Left lobe of liver (tissue), 2 donors: ENCODE data around the gene CFH. TPM values are rescaled to one million over a fixed set of nuclear protein-coding genes. Genes with fewer than 3 reads are reported as not detected.
"Not testable (repeated sequence)": the region's sequence is repeated elsewhere in the genome, so short reads cannot be mapped to it uniquely, and the experiment has no call there.

ENCODE experiments used
- ATAC-seq: fragments of 200-7000 bp; cut with Tn5 transposase; one replicate; pipeline ENCODE4 v1.9.1; 2020; ENCODE audit warnings: mild to moderate bottlenecking, moderate library complexity
- DNase-seq: peaks from one replicate; pipeline ENCODE4 v3.0.0-alpha.2; 2020; ENCODE audit warnings: low spot score
- total RNA-seq: library from RNA; stranded (reverse); gene quantifications from one replicate; pipeline ENCODE4 v1.2.1, GENCODE V29; 2021
- donor health status: DM: no; HTN: no; CAD: no; lungs with moderate emphysema.
- donor health status: DM: no; HTN: yes; CAD: no.

CFH gene
- total RNA-seq, 1 donor from 2014 or later = 870 TPM

DNA sequence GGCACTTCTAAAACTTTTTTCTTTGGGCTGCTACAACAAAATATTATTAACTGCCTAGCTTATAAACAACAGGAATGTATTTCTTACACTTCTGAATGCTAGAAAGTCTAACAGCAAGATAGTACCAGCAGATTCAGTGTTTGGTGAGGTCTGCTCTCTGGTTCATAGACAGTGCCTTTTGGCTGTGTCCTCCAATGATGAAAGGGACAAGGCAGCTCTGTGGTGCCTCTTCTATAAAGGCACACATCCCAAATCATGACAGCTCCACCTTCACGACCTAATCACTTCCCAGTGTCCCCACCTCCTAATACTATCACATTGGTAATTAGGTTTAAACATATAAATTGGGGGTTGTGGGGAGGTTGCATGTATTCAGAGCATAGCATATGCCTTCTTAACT, 9.5 kb downstream of the CFH start:
- ATAC-seq (peak; percentile 35), DNase-seq (no peak)

DNA sequence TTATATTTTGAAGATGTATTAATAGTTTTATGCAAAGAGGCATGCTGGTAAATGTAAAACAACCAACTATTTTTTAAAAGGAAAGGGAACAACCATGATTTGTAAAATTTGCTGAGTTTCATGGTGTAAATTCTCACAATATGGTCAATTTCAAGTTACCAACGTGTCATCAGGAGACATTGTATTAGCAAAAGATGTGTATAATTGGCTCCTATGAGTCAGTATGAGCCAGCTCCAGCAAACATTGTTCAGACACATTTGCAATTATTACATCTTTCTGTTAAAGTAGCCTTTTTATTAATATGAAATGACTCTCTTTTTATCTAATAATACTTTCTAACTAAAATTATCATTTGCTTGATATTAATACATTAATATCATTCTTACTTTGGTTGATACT, 15.3 kb downstream of the CFH start:
- ATAC-seq (no peak), DNase-seq (no peak)

DNA sequence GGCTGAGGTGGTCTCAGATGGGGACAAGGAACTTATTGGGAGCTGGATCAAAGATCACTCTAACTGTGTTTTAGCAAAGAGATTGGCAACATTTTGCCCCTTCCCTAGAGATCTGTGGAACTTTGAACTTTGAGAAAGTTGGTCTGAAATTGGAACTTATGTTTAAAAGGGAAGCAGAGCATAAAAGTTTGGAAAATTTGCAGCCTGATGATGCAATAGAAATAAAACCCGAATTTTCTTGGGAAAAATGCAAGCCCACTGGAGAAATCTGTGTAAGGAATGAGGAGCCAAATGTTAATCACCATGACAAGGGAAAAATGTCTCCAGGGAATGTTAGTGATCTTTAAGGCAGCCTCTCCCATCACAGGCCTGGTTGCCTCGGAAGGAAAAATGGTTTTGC, 17.2 kb downstream of the CFH start:
- DNase-seq = no peak
- ATAC-seq = no peak

DNA sequence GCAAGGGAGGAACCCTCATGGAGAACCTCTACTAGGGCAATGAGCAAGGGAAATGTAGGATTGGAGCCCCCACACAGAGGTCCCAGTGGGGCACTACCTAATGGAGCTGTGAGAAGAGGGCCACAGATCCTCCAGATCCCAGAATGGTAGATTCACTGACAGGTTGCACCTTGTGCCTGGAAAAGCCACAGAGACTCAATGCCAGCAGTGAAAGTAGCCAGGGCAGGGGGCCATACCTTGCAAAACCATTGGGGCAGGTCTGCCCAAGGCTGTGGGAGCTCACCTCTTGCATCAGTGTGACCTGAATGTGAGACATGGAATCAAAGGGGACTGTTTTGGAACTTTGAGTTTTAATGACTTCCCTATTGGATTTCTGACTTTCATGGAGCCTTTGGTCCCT, 17.9 kb downstream of the CFH start:
- ATAC-seq (peak; percentile 69), DNase-seq (no peak)

DNA sequence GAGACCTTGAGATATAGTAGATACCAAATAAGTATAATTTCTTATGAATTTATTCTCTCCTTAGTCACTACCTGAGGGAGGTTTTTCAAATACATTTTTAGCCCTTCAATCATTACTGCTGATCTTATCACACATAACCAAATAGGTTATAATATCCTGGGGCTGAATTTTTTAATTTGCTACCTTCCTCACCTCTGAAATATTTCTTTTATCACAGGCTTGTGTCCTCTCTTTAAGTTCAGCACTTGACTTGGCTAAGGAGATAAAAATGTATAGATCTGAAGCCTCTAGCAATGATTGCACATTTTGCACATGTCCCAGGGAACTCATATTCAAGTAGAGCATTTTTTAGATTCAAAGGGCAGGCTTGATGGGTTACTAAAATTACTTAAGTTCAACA, 23.1 kb downstream of the CFH start:
- ATAC-seq = no peak
- DNase-seq = no peak

DNA sequence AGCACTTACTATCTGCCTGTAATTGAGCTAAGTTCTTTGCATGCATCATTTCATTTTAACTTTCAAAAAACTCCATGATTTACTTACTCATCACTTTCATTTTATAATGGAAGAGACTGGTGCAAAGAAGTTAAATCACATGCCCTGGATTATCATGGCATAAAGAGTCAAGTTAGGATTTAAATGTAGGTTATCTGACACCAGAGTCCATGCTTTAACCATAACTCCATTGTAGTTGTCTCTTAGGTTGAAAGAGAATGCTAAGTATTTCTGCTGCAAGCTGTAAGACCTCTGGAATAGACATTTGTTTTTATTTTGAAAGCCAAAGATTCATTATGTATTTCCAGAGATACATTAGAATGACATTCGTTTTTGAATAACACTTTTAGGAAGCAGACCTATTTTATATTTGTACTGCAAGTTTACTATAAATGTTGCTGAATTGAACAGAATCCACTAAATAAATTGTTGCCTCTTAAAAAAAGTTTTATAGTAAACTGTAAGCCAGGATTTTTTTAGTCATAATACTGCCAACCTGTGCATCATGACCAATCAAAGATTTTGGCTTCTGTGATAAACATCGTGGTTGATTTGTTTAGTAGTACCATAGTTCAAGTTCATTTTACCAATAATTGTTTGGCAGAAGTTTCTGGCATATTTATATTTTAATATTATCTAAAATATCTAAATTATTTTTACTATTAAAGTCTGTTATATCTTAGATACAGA, 26.1 kb downstream of the CFH start:
- DNase-seq (no peak), ATAC-seq (no peak)

DNA sequence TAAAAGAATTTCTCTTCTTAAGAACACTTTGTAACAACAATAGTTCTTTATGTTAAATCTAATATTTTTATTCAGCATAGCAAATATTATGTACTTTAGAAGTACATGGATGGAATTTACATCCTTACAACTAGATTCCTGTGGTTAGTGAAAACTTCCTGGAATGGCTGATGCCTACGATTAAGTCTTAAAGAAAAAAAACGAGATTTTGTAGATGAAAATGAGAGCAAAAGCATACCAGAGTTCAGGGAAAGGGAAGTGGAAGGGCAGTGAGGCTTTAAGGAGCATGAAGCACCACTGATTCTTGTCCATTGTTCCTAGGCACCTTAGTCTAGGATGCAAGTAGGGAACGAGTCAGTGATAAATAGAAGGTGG, 26.7 kb downstream of the CFH start:
- DNase-seq (no peak), ATAC-seq (peak; percentile 31)

DNA sequence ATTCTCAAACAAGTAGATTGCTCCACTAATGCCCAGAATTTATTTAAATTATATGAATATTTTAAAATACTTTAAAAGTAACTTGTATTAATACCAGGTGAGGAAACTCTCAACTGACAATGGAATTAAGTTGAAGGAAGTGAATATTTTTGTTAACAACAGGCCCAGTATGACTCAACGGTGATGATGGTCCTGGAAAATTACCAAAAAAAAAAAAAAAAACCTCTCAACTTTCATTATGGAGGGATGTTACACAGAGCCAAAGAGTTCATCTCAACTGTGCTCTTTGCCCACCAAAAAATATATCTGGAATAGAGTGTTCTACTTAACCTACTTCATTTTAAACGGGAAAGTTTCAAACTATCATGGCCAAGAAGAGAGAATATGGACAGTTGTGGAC, 28.3 kb downstream of the CFH start:
- no peak for DNase-seq
- ATAC-seq = no peak

DNA sequence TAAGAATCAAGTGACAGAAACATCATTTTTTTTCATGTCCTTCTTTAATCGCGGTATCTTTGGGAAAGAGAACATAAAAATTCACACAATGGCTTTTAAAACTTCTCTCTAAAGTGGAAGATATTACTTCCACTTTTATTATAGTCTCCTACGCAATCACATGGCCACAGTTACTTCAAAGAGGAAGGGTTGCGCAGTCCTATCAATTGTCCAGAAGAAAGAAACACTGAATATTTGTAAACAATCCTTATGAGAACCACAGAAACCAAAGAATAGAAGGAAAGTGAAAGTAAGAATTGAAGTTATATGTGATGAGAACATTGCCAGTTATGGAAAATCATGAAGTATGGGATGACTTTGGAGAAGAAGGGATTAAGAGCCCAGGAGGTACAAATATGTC, 32.6 kb downstream of the CFH start:
- ATAC-seq (no peak), DNase-seq (no peak)

DNA sequence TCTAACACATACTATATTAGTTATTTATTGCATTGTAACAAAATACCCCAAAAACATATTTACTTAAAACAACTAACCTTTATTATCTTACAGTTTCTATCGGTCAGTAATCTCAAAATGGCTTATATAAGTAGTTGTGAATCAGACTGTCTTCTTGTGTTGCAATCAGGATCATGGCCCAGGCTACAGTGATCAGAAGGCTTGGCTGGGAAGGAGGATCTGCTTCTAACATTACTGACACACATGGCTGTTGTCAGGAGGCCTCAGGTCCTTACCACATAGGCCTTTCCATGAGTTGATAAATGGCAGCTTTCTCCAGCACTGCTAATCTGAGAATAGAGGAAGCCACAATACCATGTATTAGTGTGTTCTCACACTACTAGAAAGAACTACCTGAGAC, 33.7 kb downstream of the CFH start:
- ATAC-seq = peak; percentile 49
- DNase-seq = no peak

DNA sequence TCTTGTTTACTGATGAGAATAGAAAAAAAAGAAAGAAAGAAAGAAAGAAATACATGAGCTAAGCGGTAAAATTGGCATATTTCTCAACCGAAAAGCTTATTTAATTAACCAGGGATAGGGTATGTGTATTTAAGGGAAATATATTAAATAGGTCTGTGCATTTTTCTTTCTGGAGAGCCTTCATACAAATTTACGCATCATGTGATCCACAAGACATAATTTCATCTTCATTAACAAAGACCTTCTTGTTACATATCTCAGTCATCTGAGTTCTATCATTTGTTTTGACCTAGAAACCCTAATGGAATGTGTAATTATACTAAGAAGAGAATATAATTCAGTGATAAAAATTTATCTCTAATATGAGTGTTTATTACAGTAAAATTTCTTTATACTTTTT, 37.2 kb downstream of the CFH start:
- ATAC-seq (no peak), DNase-seq (no peak)

DNA sequence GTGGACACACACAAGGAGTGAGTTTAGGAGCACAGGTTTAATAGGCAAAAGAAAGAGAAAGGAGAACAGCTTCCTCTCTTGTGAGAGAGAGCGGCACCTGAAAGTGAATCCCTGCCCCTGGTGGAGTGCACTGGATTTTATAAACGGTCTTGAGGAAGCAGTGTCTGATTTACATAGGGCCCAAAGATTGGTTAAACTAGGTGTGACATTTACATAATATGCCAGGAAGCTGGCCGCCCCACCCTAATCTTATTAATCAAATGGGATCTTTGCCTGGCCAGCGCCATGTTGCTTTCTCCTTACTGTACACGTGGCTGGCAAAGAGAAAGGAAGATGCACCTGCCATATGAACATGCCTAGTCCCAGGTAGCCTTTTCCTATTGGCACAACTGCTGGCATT, 38.7 kb downstream of the CFH start:
- peak; percentile 43 for ATAC-seq

DNA sequence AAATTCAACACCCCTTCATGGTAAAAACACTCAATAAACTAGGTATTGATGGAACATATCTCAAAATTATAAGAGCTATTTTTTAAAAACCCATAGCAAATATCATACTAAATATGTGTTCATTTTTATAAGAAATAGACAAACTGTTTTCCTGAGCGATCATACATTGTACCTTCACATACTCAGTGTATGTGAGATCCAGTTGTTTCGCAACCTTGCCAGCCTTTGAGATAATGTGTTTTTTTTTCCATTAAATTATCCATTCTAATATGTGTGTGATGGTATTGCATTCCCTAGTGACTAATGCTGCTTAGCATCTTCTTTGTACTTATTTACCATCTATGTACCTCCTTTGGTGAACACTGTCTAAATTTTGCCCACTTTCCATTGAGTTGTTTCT, 47.1 kb downstream of the CFH start:
- ATAC-seq = no peak

More for the DNA sequence above, 38.7 kb downstream of the CFH start:
- DNase-seq = no peak

DNA sequence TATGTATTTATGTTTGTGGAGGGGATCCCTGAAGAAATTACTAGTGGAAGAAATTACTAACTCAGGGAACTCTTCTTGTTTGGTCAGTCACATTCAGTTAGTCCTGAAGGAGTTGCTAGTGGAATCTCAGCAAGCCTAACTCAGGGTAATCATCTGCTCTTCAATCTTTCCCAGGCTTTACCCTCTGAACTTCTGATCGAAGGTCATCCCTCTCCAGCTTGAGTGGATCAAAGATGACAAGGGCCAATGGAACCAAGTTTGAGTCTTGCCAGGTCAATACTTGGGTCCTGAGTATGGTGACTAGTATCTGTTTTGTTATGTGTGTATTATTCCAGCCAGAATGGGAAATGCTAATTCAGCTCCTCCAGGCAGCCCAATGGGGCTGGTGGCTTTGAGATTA, 49.3 kb downstream of the CFH start:
- peak; percentile 51 for ATAC-seq
- no peak for DNase-seq

More for the DNA sequence above, 47.1 kb downstream of the CFH start:
- DNase-seq = no peak

DNA sequence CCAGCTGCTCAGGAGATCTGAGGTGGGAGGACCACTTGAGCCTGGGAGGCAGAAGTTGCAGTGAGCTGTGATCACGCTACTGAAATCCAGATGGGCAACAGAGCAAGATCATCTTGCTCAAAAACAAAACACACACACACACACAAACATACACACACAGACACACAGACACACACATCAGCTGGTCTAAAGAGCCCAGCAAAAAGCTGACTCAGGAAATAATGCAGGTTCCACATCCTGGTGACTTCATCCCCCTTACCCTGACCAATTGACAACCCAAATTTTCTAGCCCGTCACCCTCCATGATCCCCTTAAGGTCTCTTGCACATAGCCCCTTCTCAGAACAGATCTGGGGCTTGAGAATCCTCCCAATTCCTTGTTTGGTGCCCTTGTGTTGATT, 58.0 kb downstream of the CFH start:
- ATAC-seq = peak; percentile 31
- not testable (repeated sequence) for DNase-seq

DNA sequence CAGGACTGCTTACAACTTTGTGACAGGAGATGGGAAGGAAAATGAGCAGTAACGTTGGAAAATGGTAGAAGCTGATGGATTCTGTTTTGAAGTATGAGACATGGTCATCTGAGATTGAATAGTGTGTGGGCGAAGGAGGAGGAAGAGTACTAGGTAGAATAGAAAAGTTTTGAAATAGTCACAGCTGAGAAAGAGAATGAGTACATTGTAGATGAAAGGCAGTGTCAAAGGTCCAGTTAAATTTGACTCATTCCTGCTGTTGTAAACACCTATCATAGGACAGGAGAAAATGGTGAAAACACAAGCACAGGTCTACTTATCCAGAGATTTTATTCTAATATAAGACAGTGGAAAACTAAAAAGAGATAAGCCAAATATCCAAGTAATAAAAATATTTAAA, 66.0 kb downstream of the CFH start:
- ATAC-seq = peak; percentile 68
- no peak for DNase-seq

DNA sequence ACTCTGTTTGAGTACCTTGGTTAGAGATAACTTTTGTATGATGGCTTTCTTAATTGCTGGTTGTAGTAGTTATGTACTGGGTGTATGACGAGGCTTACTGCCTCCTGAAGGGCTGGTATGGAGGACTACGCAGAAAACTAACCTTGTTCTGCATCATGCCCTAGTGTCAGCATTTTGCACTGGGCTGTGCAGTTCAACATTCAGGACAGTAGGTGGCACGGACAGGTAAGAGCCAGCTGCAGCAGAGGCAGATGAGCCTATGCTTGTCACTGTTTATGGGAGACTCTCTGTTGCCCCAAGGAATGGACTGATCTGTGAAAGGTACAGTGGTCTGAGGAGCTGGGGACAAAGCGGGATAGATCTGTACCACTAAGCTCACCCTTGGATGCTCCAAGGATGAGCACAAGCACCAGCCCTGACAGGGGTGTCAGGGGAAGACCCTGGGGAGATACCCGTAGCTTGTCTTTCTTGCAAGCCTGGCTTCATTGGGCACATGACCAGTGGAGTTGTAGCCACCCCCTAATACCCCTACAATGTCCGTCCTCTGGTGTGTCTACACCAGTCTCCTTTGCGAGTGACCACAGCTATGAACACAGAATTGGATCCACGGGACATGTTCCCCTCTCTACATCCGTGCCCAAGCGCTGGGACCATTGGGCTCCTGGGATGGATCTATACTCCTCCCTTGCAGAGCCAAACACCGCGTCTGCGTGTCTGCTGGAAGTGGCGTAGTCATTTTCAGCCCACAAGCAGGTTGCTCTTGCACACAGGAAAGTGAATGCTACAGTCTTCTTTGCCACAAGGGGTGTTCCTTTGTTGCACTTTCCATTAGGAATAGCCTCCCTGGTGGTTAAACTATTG, 71.7 kb downstream of the CFH start:
- DNase-seq = no peak
- peak; percentile 81 for ATAC-seq

DNA sequence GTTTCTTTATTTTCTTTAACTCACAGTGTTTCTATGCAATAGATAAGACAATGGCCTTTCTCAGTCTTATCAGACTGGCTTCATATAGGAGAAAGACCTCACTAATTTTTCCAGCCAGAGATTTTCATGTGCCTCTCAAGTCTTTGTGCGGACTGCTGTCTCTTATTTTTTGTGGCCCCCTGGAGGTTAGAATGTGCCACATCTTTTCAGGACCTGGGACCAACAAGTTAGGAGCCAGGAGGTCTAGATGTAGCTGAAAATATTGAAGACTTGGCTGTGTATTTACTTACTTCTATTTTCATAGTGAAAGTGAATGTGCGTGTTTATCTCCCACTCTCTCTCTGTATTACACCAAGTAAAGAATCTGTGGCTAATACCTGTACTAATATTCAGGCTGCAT, 80.7 kb downstream of the CFH start:
- DNase-seq = no peak
- ATAC-seq = peak; percentile 31

DNA sequence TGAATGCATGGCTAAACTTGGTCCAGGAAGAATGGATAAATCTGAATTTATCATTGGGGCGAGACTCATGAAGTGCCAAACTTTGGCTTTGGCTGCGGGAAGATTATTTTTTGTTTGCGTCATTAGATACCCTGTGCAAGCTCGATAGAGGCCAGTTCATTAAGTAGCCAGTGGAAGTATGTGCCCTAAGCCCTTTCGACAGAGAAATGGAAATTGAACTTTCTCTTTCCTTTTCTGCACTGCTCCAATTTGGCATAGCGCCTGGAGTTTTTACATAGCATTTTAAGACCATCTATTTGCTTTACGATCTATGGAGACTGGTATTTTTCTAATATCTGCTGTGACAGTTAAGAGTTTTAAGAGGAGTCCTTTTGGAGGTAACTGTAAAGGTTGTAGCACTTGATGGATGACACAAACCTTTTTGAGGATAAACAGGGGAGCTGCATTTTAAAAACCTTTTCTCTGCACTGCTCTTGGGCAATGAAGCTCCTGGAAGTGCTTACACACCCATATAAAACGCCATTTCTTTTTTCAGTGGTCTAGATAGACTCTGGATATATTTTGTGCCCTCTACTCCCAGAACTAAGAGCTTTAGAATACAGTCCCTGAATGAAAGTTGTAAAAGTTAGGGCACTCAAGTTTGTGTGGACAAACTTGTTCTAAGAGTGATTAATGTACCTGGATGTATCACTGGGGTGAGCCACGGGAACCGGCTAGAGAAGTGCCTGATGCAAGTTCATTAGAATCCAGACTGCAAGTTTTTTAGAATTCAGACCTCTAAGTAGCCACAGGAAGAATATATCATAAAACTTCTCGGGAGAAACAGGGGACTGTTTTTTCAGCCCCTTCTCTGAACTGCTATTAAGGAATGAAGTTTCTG, 81.5 kb downstream of the CFH start:
- DNase-seq = no peak

DNA sequence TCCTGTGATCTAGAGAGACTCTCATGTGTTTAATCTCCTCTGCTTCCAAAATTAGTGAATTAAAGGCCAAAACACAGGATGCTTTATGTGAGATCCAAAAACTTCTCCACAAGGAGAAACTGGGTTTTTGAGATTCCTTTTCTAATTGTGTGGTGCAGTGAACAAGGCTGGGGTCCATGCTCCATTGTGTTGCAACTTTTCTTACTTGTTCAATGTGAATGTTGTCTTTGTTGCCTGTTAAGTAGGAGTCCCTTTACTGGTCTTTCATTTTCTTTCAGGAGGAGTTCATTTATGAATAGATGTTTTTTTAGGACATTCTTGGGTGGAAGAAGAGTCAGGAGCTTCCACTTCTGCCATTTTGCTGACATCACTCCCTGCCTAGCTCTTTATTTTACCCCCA, 82.2 kb downstream of the CFH start:
- ATAC-seq = peak; percentile 12
- DNase-seq = no peak

More for the DNA sequence above, 81.5 kb downstream of the CFH start:
- peak; percentile 72 for ATAC-seq

DNA sequence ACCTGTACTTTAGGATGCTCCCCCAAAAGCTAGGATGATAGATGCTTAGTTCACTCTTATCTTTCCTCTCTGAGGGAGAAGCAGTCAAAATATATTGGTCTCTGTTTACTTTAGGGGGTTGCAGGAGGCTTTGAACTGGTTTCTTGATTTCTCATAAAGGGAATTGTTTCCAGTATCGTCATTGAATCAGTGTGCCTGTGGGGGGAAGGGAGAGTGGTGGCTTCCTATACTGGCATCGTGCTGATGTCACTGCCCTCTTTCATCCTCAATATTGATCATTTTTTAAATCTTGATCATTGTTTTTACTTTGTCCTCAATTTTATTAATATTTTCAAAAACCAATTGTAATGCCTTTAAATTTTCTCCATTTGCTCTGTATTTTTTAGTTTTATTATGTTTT, 82.6 kb downstream of the CFH start:
- ATAC-seq = peak; percentile 34
- DNase-seq = no peak
